PC-9 (cell line): ENCODE data around the gene MACROD2.

Source experiments
- CTCF ChIP-seq: fragments of 200-600 bp; sonication (generic); conservative IDR thresholded peaks from 2 replicates; pipeline ENCODE4 v1.6.1; 2017; ENCODE audit warnings: mixed run types, antibody characterized with exemption, mild to moderate bottlenecking, moderate library complexity
- EZH2 ChIP-seq: fragments of 200-600 bp; sonication (generic); IDR thresholded peaks from 2 replicates; pipeline ENCODE4 v1.8.0; 2017; ENCODE audit warnings: antibody characterized with exemption, low read depth

- TF ChIP-seq CTCF (no peak), EZH2 (no peak)
Observed at GRCh38 chr20:15031546-15032351, 1036.4 kb downstream of the MACROD2 start.
